IMR-90 (cell line): Measurements from ENCODE around the gene NRXN2. TPM values are rescaled to one million over a fixed set of nuclear protein-coding genes. Genes with fewer than 3 reads are reported as not detected.

Experiments used
- ATAC-seq: fragments of 200-7000 bp; cut with Tn5 transposase; 2 replicates; pipeline ENCODE4 v1.9.1; 2020; ENCODE audit warnings: low read depth, mild to moderate bottlenecking, moderate library complexity
- BruUV-seq: library from RNA; stranded (reverse); fragments of 400-500 nt; replicated peaks from 2 replicates; lab custom pipeline; 2021; lab: Mats Ljungman, UMichigan
- CTCF ChIA-PET: fragments of 300-600 bp; formaldehyde crosslinking; extraction: SDS; loops from one replicate; lab custom pipeline; 2021; ENCODE audit warnings: antibody characterized with exemption; lab: Yijun Ruan, JAX
- POLR2A ChIA-PET: fragments of 300-600 bp; sonication (Branson Sonifier 250); formaldehyde crosslinking; loops from one replicate; lab custom pipeline; 2022; ENCODE audit warnings: antibody characterized with exemption; ENCODE audit not compliant: unreplicated experiment; lab: Charles Lee
- DNase-seq: peaks from one replicate; pipeline ENCODE4 v3.0.0; 2013
- H2AFZ ChIP-seq: replicated peaks from 2 replicates; pipeline ENCODE3; 2013; ENCODE audit warnings: low read length, mild to moderate bottlenecking; ENCODE audit not compliant: poor library complexity
- H2AK5ac ChIP-seq: 2 replicates; pipeline ENCODE4 v1.6.1; 2013; ENCODE audit warnings: low read depth, low read length, inconsistent platforms
- H2AK9ac ChIP-seq: replicated peaks from 2 replicates; pipeline ENCODE3; 2013; ENCODE audit warnings: mild to moderate bottlenecking, low read depth, low read length, moderate library complexity; ENCODE audit not compliant: poor library complexity
- H2BK120ac ChIP-seq: 2 replicates; pipeline ENCODE4 v1.6.1; 2013; ENCODE audit warnings: low read depth, low read length, inconsistent platforms
- H2BK15ac ChIP-seq: 3 replicates; pipeline ENCODE4 v1.6.1; 2013; ENCODE audit warnings: low read depth, low read length, inconsistent platforms
- H2BK20ac ChIP-seq: 2 replicates; pipeline ENCODE4 v1.6.1; 2013; ENCODE audit warnings: low read depth, mild to moderate bottlenecking, inconsistent platforms, low read length, moderate library complexity
- H2BK5ac ChIP-seq: 2 replicates; pipeline ENCODE4 v1.6.1; 2013; ENCODE audit warnings: mild to moderate bottlenecking, low read depth, low read length, inconsistent platforms; ENCODE audit not compliant: poor library complexity, severe bottlenecking
- H3K14ac ChIP-seq: replicated peaks from 2 replicates; pipeline ENCODE4 v1.6.1; 2013; ENCODE audit warnings: low read depth, low read length, inconsistent platforms
- H3K18ac ChIP-seq: 2 replicates; pipeline ENCODE4 v1.6.1; 2013; ENCODE audit warnings: low read depth, low read length, control low read depth
- H3K23ac ChIP-seq: 2 replicates; pipeline ENCODE4 v1.6.1; 2013; ENCODE audit warnings: low read depth, low read length, inconsistent platforms
- H3K27ac ChIP-seq: 2 replicates; pipeline ENCODE4 v1.5.1; 2013; ENCODE audit warnings: mild to moderate bottlenecking, control low read depth, low read length; ENCODE audit not compliant: insufficient read depth
- H3K27me3 ChIP-seq: 2 replicates; pipeline ENCODE4 v1.6.1; 2013; ENCODE audit warnings: low read length; ENCODE audit not compliant: control insufficient read depth, insufficient read depth
- H3K36me3 ChIP-seq: 2 replicates; pipeline ENCODE4 v1.6.1; 2013; ENCODE audit warnings: low read length, mixed read lengths; ENCODE audit not compliant: control insufficient read depth, insufficient read depth
- H3K4ac ChIP-seq: 2 replicates; pipeline ENCODE4 v1.6.1; 2013; ENCODE audit warnings: low read depth, low read length, inconsistent platforms
- H3K4me1 ChIP-seq: 2 replicates; pipeline ENCODE4 v1.6.1; 2013; ENCODE audit warnings: low read length, mixed read lengths; ENCODE audit not compliant: control insufficient read depth, insufficient read depth
- H3K4me2 ChIP-seq: 2 replicates; pipeline ENCODE4 v1.6.1; 2013; ENCODE audit warnings: low read depth, mild to moderate bottlenecking, control low read depth, low read length, moderate library complexity
- H3K4me3 ChIP-seq: 2 replicates; pipeline ENCODE4 v1.5.1; 2013; ENCODE audit warnings: low read depth, mild to moderate bottlenecking, control low read depth, low read length, moderate library complexity; ENCODE audit not compliant: insufficient read depth
- H3K56ac ChIP-seq: 2 replicates; pipeline ENCODE4 v1.6.1; 2013; ENCODE audit warnings: low read length, inconsistent platforms; ENCODE audit not compliant: insufficient read depth; ENCODE audit errors: extremely low read depth
- H3K79me1 ChIP-seq, 2 experiments: 2 replicates each; pipeline ENCODE4 v1.6.1; 2013; ENCODE audit warnings: low read length in 2 of 2, inconsistent platforms in 1 of 2, low read depth in 1 of 2
- H3K9ac ChIP-seq: 2 replicates; pipeline ENCODE4 v1.6.1; 2013; ENCODE audit warnings: low read depth, low read length, control low read depth
- H3K9me1 ChIP-seq: 2 replicates; pipeline ENCODE4 v1.6.1; 2013; ENCODE audit warnings: low read length, inconsistent platforms; ENCODE audit not compliant: insufficient read depth
- H3K9me3 ChIP-seq: 2 replicates; pipeline ENCODE4 v1.6.1; 2013; ENCODE audit warnings: low read length; ENCODE audit not compliant: control insufficient read depth, insufficient read depth
- H4K20me1 ChIP-seq: 2 replicates; pipeline ENCODE4 v1.6.1; 2013; ENCODE audit warnings: low read length, inconsistent platforms; ENCODE audit not compliant: insufficient read depth
- H4K5ac ChIP-seq: 2 replicates; pipeline ENCODE4 v1.6.1; 2013; ENCODE audit warnings: mild to moderate bottlenecking, low read depth, low read length, control low read depth
- H4K8ac ChIP-seq, 2 experiments: 2 replicates each; pipeline ENCODE4 v1.6.1; 2013; ENCODE audit warnings: low read depth in 2 of 2, low read length in 2 of 2, control low read depth in 1 of 2, inconsistent platforms in 1 of 2
- H4K91ac ChIP-seq: 2 replicates; pipeline ENCODE4 v1.6.1; 2013; ENCODE audit warnings: low read depth, low read length, inconsistent platforms; ENCODE audit not compliant: insufficient read depth
- BHLHE40 ChIP-seq: fragments of 150-350 bp; IDR thresholded peaks from 2 replicates; pipeline ENCODE4 v1.6.1; 2016; ENCODE audit warnings: mild to moderate bottlenecking, low read depth, low read length
- CHD1 ChIP-seq: IDR thresholded peaks from 2 replicates; pipeline ENCODE4 v1.6.1; 2012; ENCODE audit warnings: low read depth, low read length, improper control_type of control experiment
- MAZ ChIP-seq: IDR thresholded peaks from 2 replicates; pipeline ENCODE4 v1.6.1; 2012; ENCODE audit warnings: low read depth, mild to moderate bottlenecking, low read length, improper control_type of control experiment, moderate library complexity, borderline replicate concordance
- MXI1 ChIP-seq: IDR thresholded peaks from 2 replicates; pipeline ENCODE4 v1.6.1; 2012; ENCODE audit warnings: low read depth, mild to moderate bottlenecking, low read length, moderate library complexity, borderline replicate concordance
- NFE2L2 ChIP-seq: fragments of 150-350 bp; IDR thresholded peaks from 2 replicates; pipeline ENCODE4 v1.6.1; 2016; ENCODE audit warnings: low read depth, mild to moderate bottlenecking, low read length
- RCOR1 ChIP-seq: IDR thresholded peaks from 2 replicates; pipeline ENCODE4 v1.6.1; 2012; ENCODE audit warnings: mild to moderate bottlenecking, low read length, improper control_type of control experiment; ENCODE audit not compliant: insufficient replicate concordance
- WGBS, 2 experiments: methylation state at CpG; one replicate each; pipeline versions ENCODE4 v1.1.5 to v1.1.7; 2013; ENCODE audit warnings: missing lambda C conversion rate in 2 of 2; ENCODE audit not compliant: insufficient read length in 1 of 2; ENCODE audit errors: extremely low coverage in 2 of 2; 5-methylcytosine and 5-hydroxymethylcytosine counted together
- dilution Hi-C: fragments of 300-500 bp; cut with HindIII; formaldehyde crosslinking; loops from one replicate; pipeline ENCODE4 v1.14.3; 2018; ENCODE audit warnings: low sequenced_read_pairs; ENCODE audit not compliant: unreplicated experiment
- in situ Hi-C: fragments of 300-500 bp; cut with MboI; formaldehyde crosslinking; loops from 3 replicates; pipeline ENCODE4 v1.14.3; 2019; ENCODE audit warnings: low sequenced_read_pairs, inconsistent platforms, mixed read lengths
- intact Hi-C: fragments of 100-400 bp; cut with micrococcal nuclease; formaldehyde crosslinking; loops from 2 replicates; pipeline ENCODE4 v1.10.0; 2022
- polyA plus RNA-seq, 3 experiments: library from polyadenylated mRNA; depleted of rRNA; stranded (reverse); fragments of >200 nt; gene quantifications; 2 replicates each; pipeline ENCODE4 v1.2.3, GENCODE V29; 2012; ENCODE audit warnings: low replicate concordance in 1 of 3
- total RNA-seq: library from RNA; depleted of rRNA; stranded (reverse); fragments of >200 nt; gene quantifications from 2 replicates; pipeline ENCODE4 v1.2.3, GENCODE V29; 2012
- TF ChIP-seq, protein P1 (sequence below): fragments of 150-350 bp; IDR thresholded peaks from 2 replicates; pipeline ENCODE4 v1.6.1; 2016; ENCODE audit warnings: low read depth, mild to moderate bottlenecking, low read length, moderate library complexity, borderline replicate concordance
- TF ChIP-seq, protein P2 (sequence below): fragments of 150-350 bp; IDR thresholded peaks from 2 replicates; pipeline ENCODE4 v1.6.1; 2017; ENCODE audit warnings: mild to moderate bottlenecking, antibody characterized with exemption, low read length, low read depth

NRXN2 gene
- total and polyA plus RNA-seq, 2 of the 4 experiments (the other 2 are of a cell fraction), result 0.18 to 0.22 TPM

DNA sequence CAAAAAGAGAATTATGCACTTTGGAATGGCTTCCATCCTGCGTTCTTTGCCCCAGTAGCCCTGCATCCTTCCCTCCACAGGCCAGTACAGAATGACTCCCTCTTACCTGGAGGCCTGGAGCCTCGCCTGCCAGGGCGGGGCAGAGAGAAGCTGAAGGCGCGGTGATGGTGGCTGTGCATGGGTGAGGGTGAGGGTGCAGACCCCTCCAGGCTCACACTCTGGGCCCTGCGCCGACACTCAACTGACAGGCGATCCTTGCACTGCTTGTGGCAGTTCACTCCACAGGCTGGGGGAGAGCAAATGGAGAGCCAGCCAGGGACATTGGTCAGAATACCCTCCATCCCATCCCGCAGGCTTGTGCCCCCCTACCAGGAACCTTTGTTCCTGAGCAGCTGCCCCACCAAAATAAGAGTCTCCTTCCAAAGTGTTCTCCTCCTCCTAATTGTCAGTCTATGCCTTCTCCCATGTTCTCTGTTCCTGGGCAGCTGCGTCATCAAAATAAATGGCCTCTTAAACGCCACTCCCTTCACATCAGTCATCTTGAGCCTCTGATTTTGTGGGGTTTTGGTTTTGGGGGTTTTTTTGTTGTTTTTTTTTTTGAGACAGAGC is 5.9 kb upstream of the NRXN2 start:
- dilution Hi-C loops, result no loop called here
- no peak for ATAC-seq
- Histone ChIP-seq H4K20me1 (no peaks in the 10 kb centered on the region), H4K5ac (no peak overlapping the region), H3K4me2 (no peak overlapping the region), H3K18ac (no peak overlapping the region), H3K9me1 (no peaks in the 10 kb centered on the region), H2BK120ac (no peak overlapping the region), H2AK9ac (no peak overlapping the region), H3K14ac (no peak overlapping the region), H2AK5ac (no peak overlapping the region), H4K8ac (no peak overlapping the region), H2BK15ac (no peak overlapping the region), H3K79me1 (no peaks in the 10 kb centered on the region), H3K4ac (no peak overlapping the region), H3K36me3 (no peaks in the 10 kb centered on the region), H2AFZ (no peak overlapping the region), H3K4me1 (no peaks in the 10 kb centered on the region), H3K23ac (no peak overlapping the region), H3K9ac (no peak overlapping the region), H4K91ac (no peak overlapping the region), H3K4me3 (no peak overlapping the region), H3K27ac (no peak overlapping the region), H2BK20ac (no peak overlapping the region), H2BK5ac (no peak overlapping the region), H3K9me3 (no peaks in the 10 kb centered on the region), H3K56ac (no peak overlapping the region), H3K27me3 (peaks cover 53% of the 10 kb centered on the region)
- ChIA-PET POLR2A (no interaction called here), CTCF (interaction anchor here (0.7 kb wide), 1 partner anchor 236 kb away, joined by 4 read pairs; no protein-coding TSS in a partner anchor)
- WGBS, 2 experiments, result 100% methylated on average over 2 of the region's 11 CpGs; no CpG with 5 or more reads in 1 of the 2 experiments
- DNase-seq, result no peak
- in situ Hi-C loops, result no loop called here
- intact Hi-C loops, result no loop called here
- TF ChIP-seq CHD1, result no peak
- no peak for TF ChIP-seq MAZ
- no peak for TF ChIP-seq MXI1
- TF ChIP-seq, protein P1, sequence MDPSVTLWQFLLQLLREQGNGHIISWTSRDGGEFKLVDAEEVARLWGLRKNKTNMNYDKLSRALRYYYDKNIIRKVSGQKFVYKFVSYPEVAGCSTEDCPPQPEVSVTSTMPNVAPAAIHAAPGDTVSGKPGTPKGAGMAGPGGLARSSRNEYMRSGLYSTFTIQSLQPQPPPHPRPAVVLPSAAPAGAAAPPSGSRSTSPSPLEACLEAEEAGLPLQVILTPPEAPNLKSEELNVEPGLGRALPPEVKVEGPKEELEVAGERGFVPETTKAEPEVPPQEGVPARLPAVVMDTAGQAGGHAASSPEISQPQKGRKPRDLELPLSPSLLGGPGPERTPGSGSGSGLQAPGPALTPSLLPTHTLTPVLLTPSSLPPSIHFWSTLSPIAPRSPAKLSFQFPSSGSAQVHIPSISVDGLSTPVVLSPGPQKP, result no peak
- no peak for TF ChIP-seq BHLHE40
- no peak for TF ChIP-seq NFE2L2
- TF ChIP-seq, protein P2, sequence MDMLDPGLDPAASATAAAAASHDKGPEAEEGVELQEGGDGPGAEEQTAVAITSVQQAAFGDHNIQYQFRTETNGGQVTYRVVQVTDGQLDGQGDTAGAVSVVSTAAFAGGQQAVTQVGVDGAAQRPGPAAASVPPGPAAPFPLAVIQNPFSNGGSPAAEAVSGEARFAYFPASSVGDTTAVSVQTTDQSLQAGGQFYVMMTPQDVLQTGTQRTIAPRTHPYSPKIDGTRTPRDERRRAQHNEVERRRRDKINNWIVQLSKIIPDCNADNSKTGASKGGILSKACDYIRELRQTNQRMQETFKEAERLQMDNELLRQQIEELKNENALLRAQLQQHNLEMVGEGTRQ, result no peak
- TF ChIP-seq RCOR1, result no peak
- BruUV-seq, result no TSS peak
